Measurements from ENCODE around the gene NEURL1.
"Not testable (repeated sequence)": the region's sequence is repeated elsewhere in the genome, so short reads cannot be mapped to it uniquely, and the experiment has no call there.

DNA sequence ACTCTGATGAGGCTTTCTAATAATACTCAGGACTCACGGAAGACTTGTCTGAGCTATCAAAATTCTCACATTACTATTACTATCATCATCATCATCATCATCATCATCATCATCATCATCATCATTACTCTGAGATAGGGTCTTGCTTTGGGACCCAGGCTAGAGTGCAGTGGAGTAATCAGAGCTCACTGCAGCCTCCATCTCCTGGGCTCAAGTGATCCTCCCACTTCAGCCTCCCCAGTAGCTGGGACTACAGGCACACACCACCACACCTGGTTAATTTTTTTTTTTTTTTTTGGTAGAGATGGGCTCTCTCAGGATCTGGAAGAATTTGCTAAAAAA lies 112.6 kb downstream of the NEURL1 start:
- TF ChIP-seq, protein P1, sequence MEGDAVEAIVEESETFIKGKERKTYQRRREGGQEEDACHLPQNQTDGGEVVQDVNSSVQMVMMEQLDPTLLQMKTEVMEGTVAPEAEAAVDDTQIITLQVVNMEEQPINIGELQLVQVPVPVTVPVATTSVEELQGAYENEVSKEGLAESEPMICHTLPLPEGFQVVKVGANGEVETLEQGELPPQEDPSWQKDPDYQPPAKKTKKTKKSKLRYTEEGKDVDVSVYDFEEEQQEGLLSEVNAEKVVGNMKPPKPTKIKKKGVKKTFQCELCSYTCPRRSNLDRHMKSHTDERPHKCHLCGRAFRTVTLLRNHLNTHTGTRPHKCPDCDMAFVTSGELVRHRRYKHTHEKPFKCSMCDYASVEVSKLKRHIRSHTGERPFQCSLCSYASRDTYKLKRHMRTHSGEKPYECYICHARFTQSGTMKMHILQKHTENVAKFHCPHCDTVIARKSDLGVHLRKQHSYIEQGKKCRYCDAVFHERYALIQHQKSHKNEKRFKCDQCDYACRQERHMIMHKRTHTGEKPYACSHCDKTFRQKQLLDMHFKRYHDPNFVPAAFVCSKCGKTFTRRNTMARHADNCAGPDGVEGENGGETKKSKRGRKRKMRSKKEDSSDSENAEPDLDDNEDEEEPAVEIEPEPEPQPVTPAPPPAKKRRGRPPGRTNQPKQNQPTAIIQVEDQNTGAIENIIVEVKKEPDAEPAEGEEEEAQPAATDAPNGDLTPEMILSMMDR (IDR thresholded peaks at IDR 0.05), result not testable (repeated sequence)
- TF ChIP-seq POLR2A (IDR thresholded peaks at IDR 0.05), result not testable (repeated sequence)

Data from vagina (tissue), 2 donors.